SK-N-SH (cell line): ENCODE data around the gene PRKG1. TPM values are rescaled to one million over a fixed set of nuclear protein-coding genes. Genes with fewer than 3 reads are reported as not detected.
A peak's percentile ranks its signal among the peaks of the same experiment; 100 is the strongest.

Source experiments
- CTCF ChIA-PET: fragments of 300-600, 350-600 bp; formaldehyde crosslinking; extraction: SDS; loops from one replicate; lab custom pipeline; 2021; lab: Yijun Ruan, JAX
- POLR2A ChIA-PET: fragments of 350-600 bp; sonication (Branson Sonifier 250); formaldehyde crosslinking; extraction: SDS; loops from one replicate; lab custom pipeline; 2020; ENCODE audit warnings: antibody characterized with exemption, inconsistent platforms; lab: Yijun Ruan, JAX
- DNase-seq: peaks from one replicate; pipeline ENCODE4 v3.0.0; 2012
- H2AFZ ChIP-seq: fragments of 200-600 bp; sonication (generic); 2 replicates; pipeline ENCODE4 v1.8.1; 2016; ENCODE audit warnings: antibody characterized with exemption, mild to moderate bottlenecking, low read depth
- H3F3A ChIP-seq: fragments of 200-600 bp; sonication (generic); replicated peaks from 2 replicates; pipeline ENCODE3; 2016; ENCODE audit warnings: antibody characterized with exemption, mild to moderate bottlenecking; ENCODE audit not compliant: insufficient read depth
- H3K27ac ChIP-seq, 2 experiments: fragments of 200-500 bp in 1 of 2; fragments of 200-600 bp in 1 of 2; sonication (Bioruptor generic) in 1 of 2; sonication (generic), shearing (Covaris generic) in 1 of 2; 2 replicates each; pipeline versions ENCODE4 v1.5.1 to v1.6.1; 2014 to 2016; ENCODE audit warnings: low read depth in 2 of 2, inconsistent platforms in 1 of 2, low read length in 1 of 2, mild to moderate bottlenecking in 1 of 2, mixed read lengths in 1 of 2
- H3K27me3 ChIP-seq: fragments of 200-600 bp; sonication (generic), shearing (Covaris generic); 2 replicates; pipeline ENCODE4 v1.6.1; 2016; ENCODE audit warnings: mixed run types; ENCODE audit not compliant: insufficient read depth
- H3K36me3 ChIP-seq, 2 experiments: fragments of 200-500 bp in 1 of 2; fragments of 200-600 bp in 1 of 2; sonication (Bioruptor generic) in 1 of 2; sonication (generic) in 1 of 2; replicated peaks in 1 of 2; 2 replicates each; pipeline versions ENCODE3 to v1.5.1; 2014 to 2016; ENCODE audit warnings: low read length in 1 of 2, mild to moderate bottlenecking in 1 of 2; ENCODE audit not compliant: insufficient read depth in 2 of 2, control insufficient read depth in 1 of 2
- H3K4me1 ChIP-seq, 2 experiments: fragments of 200-500 bp in 1 of 2; fragments of 200-600 bp in 1 of 2; sonication (Bioruptor generic) in 1 of 2; sonication (generic), shearing (Covaris generic) in 1 of 2; 2 replicates each; pipeline versions ENCODE4 v1.5.1 to v1.6.1; 2014 to 2016; ENCODE audit warnings: low read depth in 1 of 2, low read length in 1 of 2, mixed run types in 1 of 2; ENCODE audit not compliant: insufficient read depth in 2 of 2, control insufficient read depth in 1 of 2
- H3K4me2 ChIP-seq: fragments of 200-600 bp; sonication (generic), shearing (Covaris generic); 2 replicates; pipeline ENCODE4 v1.6.1; 2017; ENCODE audit warnings: mixed run types
- H3K4me3 ChIP-seq, 2 experiments: fragments of 200-500 bp in 1 of 2; fragments of 200-600 bp in 1 of 2; sonication (Bioruptor generic) in 1 of 2; sonication (generic), shearing (Covaris generic) in 1 of 2; 2 replicates each; pipeline versions ENCODE4 v1.5.1 to v1.8.1; 2014 to 2016; ENCODE audit warnings: low read depth in 2 of 2, inconsistent platforms in 1 of 2, low read length in 1 of 2, mild to moderate bottlenecking in 1 of 2, mixed read lengths in 1 of 2, moderate library complexity in 1 of 2
- H3K79me2 ChIP-seq: fragments of 200-600 bp; sonication (generic); 2 replicates; pipeline ENCODE4 v1.8.1; 2017; ENCODE audit warnings: mild to moderate bottlenecking; ENCODE audit not compliant: insufficient read depth
- H3K9ac ChIP-seq: fragments of 200-600 bp; sonication (generic); 2 replicates; pipeline ENCODE4 v1.6.1; 2017; ENCODE audit warnings: mixed run types
- H3K9me2 ChIP-seq: fragments of 200-600 bp; sonication (generic); 2 replicates; pipeline ENCODE4 v1.6.1; 2017; ENCODE audit warnings: mixed run types
- H3K9me3 ChIP-seq: fragments of 200-600 bp; sonication (generic); 2 replicates; pipeline ENCODE4 v1.6.1; 2017; ENCODE audit warnings: mixed run types, mild to moderate bottlenecking, moderate library complexity
- H4K20me1 ChIP-seq: fragments of 200-600 bp; sonication (generic); 2 replicates; pipeline ENCODE4 v1.6.1; 2017; ENCODE audit warnings: mild to moderate bottlenecking, mixed run types; ENCODE audit not compliant: insufficient read depth
- EZH2phosphoT487 ChIP-seq: fragments of 200-600 bp; sonication (generic); IDR thresholded peaks from 2 replicates; pipeline ENCODE4 v1.6.1; 2017; ENCODE audit warnings: low read depth, mixed run types, mild to moderate bottlenecking, antibody characterized with exemption, moderate library complexity, borderline replicate concordance
- FOSL2 ChIP-seq: IDR thresholded peaks from 2 replicates; pipeline ENCODE4 v1.4.0; 2012; ENCODE audit warnings: low read depth, mild to moderate bottlenecking, moderate library complexity, borderline replicate concordance
- FOXM1 ChIP-seq: IDR thresholded peaks from 2 replicates; pipeline ENCODE4 v1.4.0; 2012; ENCODE audit warnings: low read depth, mild to moderate bottlenecking
- GABPA ChIP-seq: IDR thresholded peaks from 2 replicates; pipeline ENCODE4 v1.4.0; 2012; ENCODE audit warnings: low read depth, mild to moderate bottlenecking
- JUND ChIP-seq: IDR thresholded peaks from 2 replicates; pipeline ENCODE4 v1.4.0; 2012
- NFIC ChIP-seq: IDR thresholded peaks from 2 replicates; pipeline ENCODE4 v1.4.0; 2012; ENCODE audit warnings: borderline replicate concordance
- NRF1 ChIP-seq: IDR thresholded peaks from 2 replicates; pipeline ENCODE4 v1.6.1; 2012; ENCODE audit warnings: low read depth, mild to moderate bottlenecking, low read length
- RAD21 ChIP-seq: IDR thresholded peaks from 2 replicates; pipeline ENCODE4 v1.6.1; 2012; ENCODE audit warnings: mild to moderate bottlenecking, low read length
- RCOR1 ChIP-seq: fragments of 150-350 bp; IDR thresholded peaks from 2 replicates; pipeline ENCODE4 v1.6.1; 2017; ENCODE audit warnings: antibody characterized with exemption, low read length
- SIN3A ChIP-seq: IDR thresholded peaks from 2 replicates; pipeline ENCODE4 v1.6.1; 2012; ENCODE audit warnings: low read depth, mild to moderate bottlenecking, low read length, moderate library complexity, borderline replicate concordance
- SMC3 ChIP-seq: IDR thresholded peaks from 2 replicates; pipeline ENCODE4 v1.6.1; 2012; ENCODE audit warnings: low read depth, low read length, improper control_type of control experiment
- TEAD4 ChIP-seq: IDR thresholded peaks from 2 replicates; pipeline ENCODE4 v1.4.0; 2012; ENCODE audit warnings: mild to moderate bottlenecking, borderline replicate concordance; ENCODE audit not compliant: insufficient read depth
- WGBS: methylation state at CpG from one replicate; pipeline ENCODE4 v1.1.6; 2017; ENCODE audit warnings: low lambda C conversion rate; 5-methylcytosine and 5-hydroxymethylcytosine counted together
- polyA plus RNA-seq, 3 experiments: library from polyadenylated mRNA; depleted of rRNA; stranded (reverse); fragments of >200 nt; gene quantifications; 2 replicates each; pipeline ENCODE4 v1.2.3, GENCODE V29; 2012
- TF ChIP-seq, protein P1 (sequence below): fragments of 150-350 bp; IDR thresholded peaks from 2 replicates; pipeline ENCODE4 v1.6.1; 2017; ENCODE audit warnings: antibody characterized with exemption, low read length, low read depth, borderline replicate concordance
- TF ChIP-seq, protein P2 (sequence below): IDR thresholded peaks from 2 replicates; pipeline ENCODE4 v1.4.0; 2012; ENCODE audit warnings: low read depth, borderline replicate concordance
- TF ChIP-seq, protein P3 (sequence below): fragments of 150-350 bp; IDR thresholded peaks from 2 replicates; pipeline ENCODE4 v1.6.1; 2016; ENCODE audit warnings: mild to moderate bottlenecking, low read depth, low read length
- TF ChIP-seq, protein P4 (sequence below): fragments of 200-600 bp; sonication (generic); IDR thresholded peaks from 2 replicates; pipeline ENCODE4 v1.6.1; 2017; ENCODE audit warnings: antibody characterized with exemption, mild to moderate bottlenecking, moderate library complexity

Gene PRKG1
- polyA plus RNA-seq, 1 of the 3 experiments (the other 2 are of a cell fraction), result 4.1 TPM

DNA sequence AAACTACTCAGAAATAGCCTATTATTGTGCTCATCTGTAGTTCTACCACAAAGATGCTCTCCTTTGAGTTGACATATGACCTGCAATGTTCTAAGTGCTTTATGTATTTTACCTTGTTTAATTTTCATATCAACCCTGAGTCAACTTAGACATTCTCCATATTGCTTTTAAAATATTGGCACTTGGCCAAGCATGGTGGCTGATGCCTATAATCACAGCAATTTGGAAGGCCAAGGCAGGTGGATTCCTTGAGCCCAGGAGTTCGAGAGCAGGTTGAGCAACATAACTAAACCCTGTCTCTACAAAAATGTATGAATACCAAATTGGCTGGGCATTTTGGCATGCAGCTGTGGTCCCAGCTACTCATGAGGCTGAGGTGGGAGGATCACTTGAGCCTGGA lies 50.6 kb downstream of the PRKG1 start:
- Histone ChIP-seq H4K20me1 (no peaks in the 10 kb centered on the region), H3K4me2 (no peak overlapping the region), H3K27me3 (no peaks in the 10 kb centered on the region), H3K9me2 (no peaks in the 10 kb centered on the region), H3F3A (peaks cover 3% of the 10 kb centered on the region), H2AFZ (no peak overlapping the region), H3K9ac (no peak overlapping the region), H3K79me2 (no peaks in the 10 kb centered on the region), H3K27ac (no peak overlapping the region), H3K36me3 (no peaks in the 10 kb centered on the region), H3K4me1 (no peaks in the 10 kb centered on the region), H3K9me3 (no peaks in the 10 kb centered on the region), H3K4me3 (no peak overlapping the region)
- CTCF ChIA-PET, result no interaction called here
- POLR2A ChIA-PET, result no interaction called here
- TF ChIP-seq NFIC, result peak; percentile 20; the same call in 1 of the 2 replicates
- TF ChIP-seq, protein P1, sequence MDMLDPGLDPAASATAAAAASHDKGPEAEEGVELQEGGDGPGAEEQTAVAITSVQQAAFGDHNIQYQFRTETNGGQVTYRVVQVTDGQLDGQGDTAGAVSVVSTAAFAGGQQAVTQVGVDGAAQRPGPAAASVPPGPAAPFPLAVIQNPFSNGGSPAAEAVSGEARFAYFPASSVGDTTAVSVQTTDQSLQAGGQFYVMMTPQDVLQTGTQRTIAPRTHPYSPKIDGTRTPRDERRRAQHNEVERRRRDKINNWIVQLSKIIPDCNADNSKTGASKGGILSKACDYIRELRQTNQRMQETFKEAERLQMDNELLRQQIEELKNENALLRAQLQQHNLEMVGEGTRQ, result no peak
- DNase-seq, result no peak
- WGBS, result 81% methylated on average over 1 of the region's 1 CpG

DNA sequence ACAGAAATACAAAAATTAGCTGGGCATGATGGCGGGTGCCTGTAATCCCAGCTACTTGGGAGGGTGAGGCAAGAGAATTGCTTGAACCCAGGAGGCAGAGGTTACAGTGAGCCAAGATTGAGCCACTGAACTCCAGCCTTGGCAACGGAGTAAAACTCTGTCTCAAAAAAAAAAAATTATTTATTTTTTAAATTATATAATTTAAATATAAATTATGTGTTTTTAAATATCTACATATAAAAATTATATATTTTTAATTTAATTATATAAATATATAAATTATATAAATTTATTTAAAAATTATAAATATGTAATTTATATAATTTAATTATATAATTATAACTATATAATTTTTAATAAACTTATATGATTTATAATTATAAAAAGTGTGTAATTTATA lies 51.2 kb downstream of the PRKG1 start:
- H3K4me2 ChIP-seq, result no peak overlapping the region
- H3K9ac ChIP-seq, result no peak overlapping the region
- DNase-seq, result no peak
- no peak for TF ChIP-seq EZH2phosphoT487
- TF ChIP-seq SIN3A, result no peak
- no peak for TF ChIP-seq SMC3
- no peak for TF ChIP-seq GABPA
- no peak for TF ChIP-seq FOSL2
- no peak for TF ChIP-seq NFIC
- TF ChIP-seq, protein P2, sequence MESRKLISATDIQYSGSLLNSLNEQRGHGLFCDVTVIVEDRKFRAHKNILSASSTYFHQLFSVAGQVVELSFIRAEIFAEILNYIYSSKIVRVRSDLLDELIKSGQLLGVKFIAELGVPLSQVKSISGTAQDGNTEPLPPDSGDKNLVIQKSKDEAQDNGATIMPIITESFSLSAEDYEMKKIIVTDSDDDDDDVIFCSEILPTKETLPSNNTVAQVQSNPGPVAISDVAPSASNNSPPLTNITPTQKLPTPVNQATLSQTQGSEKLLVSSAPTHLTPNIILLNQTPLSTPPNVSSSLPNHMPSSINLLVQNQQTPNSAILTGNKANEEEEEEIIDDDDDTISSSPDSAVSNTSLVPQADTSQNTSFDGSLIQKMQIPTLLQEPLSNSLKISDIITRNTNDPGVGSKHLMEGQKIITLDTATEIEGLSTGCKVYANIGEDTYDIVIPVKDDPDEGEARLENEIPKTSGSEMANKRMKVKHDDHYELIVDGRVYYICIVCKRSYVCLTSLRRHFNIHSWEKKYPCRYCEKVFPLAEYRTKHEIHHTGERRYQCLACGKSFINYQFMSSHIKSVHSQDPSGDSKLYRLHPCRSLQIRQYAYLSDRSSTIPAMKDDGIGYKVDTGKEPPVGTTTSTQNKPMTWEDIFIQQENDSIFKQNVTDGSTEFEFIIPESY, result no peak
- TF ChIP-seq, protein P3, sequence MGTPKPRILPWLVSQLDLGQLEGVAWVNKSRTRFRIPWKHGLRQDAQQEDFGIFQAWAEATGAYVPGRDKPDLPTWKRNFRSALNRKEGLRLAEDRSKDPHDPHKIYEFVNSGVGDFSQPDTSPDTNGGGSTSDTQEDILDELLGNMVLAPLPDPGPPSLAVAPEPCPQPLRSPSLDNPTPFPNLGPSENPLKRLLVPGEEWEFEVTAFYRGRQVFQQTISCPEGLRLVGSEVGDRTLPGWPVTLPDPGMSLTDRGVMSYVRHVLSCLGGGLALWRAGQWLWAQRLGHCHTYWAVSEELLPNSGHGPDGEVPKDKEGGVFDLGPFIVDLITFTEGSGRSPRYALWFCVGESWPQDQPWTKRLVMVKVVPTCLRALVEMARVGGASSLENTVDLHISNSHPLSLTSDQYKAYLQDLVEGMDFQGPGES, result no peak
- TF ChIP-seq, protein P4, sequence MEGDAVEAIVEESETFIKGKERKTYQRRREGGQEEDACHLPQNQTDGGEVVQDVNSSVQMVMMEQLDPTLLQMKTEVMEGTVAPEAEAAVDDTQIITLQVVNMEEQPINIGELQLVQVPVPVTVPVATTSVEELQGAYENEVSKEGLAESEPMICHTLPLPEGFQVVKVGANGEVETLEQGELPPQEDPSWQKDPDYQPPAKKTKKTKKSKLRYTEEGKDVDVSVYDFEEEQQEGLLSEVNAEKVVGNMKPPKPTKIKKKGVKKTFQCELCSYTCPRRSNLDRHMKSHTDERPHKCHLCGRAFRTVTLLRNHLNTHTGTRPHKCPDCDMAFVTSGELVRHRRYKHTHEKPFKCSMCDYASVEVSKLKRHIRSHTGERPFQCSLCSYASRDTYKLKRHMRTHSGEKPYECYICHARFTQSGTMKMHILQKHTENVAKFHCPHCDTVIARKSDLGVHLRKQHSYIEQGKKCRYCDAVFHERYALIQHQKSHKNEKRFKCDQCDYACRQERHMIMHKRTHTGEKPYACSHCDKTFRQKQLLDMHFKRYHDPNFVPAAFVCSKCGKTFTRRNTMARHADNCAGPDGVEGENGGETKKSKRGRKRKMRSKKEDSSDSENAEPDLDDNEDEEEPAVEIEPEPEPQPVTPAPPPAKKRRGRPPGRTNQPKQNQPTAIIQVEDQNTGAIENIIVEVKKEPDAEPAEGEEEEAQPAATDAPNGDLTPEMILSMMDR, result no peak
- TF ChIP-seq RCOR1, result no peak
- TF ChIP-seq TEAD4, result no peak
- no peak for TF ChIP-seq NRF1
- no peak for TF ChIP-seq RAD21
- TF ChIP-seq JUND, result no peak
- TF ChIP-seq FOXM1, result no peak
- no peak overlapping the region for H3K4me3 ChIP-seq
- 90% methylated on average over 2 of the region's 2 CpGs for WGBS
- no peaks in the 10 kb centered on the region for H3K9me2 ChIP-seq
- no peaks in the 10 kb centered on the region for H3K27me3 ChIP-seq
- no peak overlapping the region for H3K27ac ChIP-seq
- H3K9me3 ChIP-seq, result no peaks in the 10 kb centered on the region
- CTCF ChIA-PET, result no interaction called here
- no peaks in the 10 kb centered on the region for H3K36me3 ChIP-seq
- H3K79me2 ChIP-seq, result no peaks in the 10 kb centered on the region
- H3K4me1 ChIP-seq, result no peaks in the 10 kb centered on the region
- no peak overlapping the region for H2AFZ ChIP-seq
- H3F3A ChIP-seq, result peaks cover 8% of the 10 kb centered on the region
- H4K20me1 ChIP-seq, result no peaks in the 10 kb centered on the region
- POLR2A ChIA-PET, result no interaction called here
